GM23248 (cell line): ENCODE data around the gene BASP1.

Source experiments
- EZH2 ChIP-seq: fragments of 200-600 bp; sonication (generic); IDR thresholded peaks from 2 replicates; pipeline ENCODE4 v1.6.1; 2018; ENCODE audit warnings: antibody characterized with exemption, mild to moderate bottlenecking; ENCODE audit not compliant: insufficient read depth, poor library complexity, severe bottlenecking
- EZH2phosphoT487 ChIP-seq: fragments of 200-600 bp; sonication (generic); IDR thresholded peaks from 2 replicates; pipeline ENCODE4 v1.6.1; 2018; ENCODE audit warnings: antibody characterized with exemption, moderate library complexity, mild to moderate bottlenecking, low read depth; ENCODE audit not compliant: insufficient read depth

DNA sequence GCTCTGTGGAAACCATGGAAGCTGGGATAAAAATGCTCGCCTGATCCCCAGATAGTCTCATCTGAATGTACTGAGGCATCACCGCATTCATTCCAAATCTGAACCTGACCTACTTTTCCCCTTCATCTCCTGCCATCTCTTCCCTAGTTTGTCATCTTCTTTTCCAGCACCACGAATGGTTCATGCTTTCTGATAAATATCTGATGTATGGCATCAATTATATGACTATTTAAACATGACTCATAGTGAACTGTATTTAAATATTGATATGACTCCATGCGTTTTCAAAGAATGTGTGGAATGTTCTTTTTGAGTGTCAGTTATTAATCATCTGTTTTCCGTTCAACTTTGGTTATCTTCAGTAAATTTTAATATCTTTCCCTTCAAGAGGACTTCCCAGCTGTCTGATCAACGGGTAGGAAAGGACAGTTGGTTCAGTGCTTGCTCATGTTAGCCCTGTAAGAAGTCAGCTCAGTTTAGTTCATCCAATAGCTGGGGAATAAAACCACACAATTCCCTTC is 21.1 kb downstream of the BASP1 start:
- TF ChIP-seq EZH2phosphoT487 (no peak), EZH2 (no peak)
